ENCODE measurements around the gene IMPA2.
A peak's percentile ranks its signal among the peaks of the same experiment; 100 is the strongest.
"Not testable (repeated sequence)": the region's sequence is repeated elsewhere in the genome, so short reads cannot be mapped to it uniquely, and the experiment has no call there.

The IMPA2 gene

GRCh38 chr18:11963991-11964484, 17.3 kb upstream of the IMPA2 start:
- DNase-seq = no peak

- no peak for DNase-seq
These were observed 11.1 kb upstream of the IMPA2 start for GRCh38 chr18:11969904-11970835.

DNA sequence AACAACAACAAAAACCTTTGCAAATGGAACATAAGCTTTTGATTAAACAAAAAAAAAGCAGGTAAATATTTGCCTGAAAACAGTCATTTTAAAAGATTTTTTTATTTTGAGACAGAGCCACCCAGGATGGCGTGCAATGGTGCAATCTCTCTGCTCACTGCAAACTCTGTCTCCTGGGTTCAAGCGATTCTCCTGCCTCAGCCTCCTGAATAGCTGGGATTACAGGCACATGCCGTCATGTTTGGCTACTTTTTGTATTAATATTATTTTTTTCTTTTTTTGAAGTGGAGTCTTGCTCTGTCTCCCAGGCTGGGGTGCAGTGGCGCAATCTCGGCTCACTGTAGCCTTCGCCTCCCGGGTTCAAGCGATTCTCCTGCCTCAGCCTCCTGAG, 10.5 kb upstream of the IMPA2 start:
- not testable (repeated sequence) for DNase-seq

DNA sequence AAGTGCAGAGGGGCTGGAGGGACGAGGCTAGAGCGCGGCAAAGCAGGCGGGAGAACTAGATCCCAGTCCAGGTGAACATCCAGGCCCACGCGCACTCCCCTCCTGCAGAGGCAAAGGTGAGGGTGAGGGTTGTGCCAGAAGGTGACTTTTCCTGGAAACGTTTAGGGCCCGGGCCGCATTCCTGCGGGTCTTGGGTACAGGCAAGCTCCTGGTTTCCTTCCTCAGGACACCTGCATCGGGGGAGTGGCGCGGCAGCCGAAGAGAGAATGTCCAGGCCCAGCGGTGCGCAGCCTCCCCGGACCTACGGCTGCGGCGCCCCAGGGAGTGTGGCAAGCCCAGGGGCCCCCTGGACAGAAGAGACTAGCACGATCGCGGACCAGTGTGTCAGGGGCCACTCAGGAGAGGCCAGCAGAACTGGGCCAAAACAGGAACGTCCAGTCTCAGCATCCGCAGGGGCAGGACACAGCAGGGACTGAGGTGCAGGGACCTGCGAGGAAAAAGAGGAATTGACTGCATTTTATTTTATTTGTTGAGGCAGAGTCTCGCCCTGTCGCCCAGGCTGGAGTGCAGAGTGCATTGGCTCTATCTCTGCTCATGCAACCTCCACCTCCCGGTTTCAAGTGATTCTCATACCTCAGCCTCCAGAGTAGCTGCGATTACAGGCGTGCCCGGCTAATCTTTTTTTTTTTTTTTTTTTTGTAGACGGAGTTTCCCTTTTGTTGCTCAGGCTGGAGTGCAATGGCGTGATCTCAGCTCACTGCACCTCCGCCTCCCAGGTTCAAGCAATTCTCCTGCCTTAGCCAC, 8.7 kb upstream of the IMPA2 start:
- no peak for DNase-seq

GRCh38 chr18:11974741-11975325, 6.5 kb upstream of the IMPA2 start:
- DNase-seq = no peak

- DNase-seq = no peak
These were observed 5.6 kb upstream of the IMPA2 start for GRCh38 chr18:11975723-11976122.

- no peak for DNase-seq
These were observed 4.8 kb upstream of the IMPA2 start for GRCh38 chr18:11976315-11977152.

DNA sequence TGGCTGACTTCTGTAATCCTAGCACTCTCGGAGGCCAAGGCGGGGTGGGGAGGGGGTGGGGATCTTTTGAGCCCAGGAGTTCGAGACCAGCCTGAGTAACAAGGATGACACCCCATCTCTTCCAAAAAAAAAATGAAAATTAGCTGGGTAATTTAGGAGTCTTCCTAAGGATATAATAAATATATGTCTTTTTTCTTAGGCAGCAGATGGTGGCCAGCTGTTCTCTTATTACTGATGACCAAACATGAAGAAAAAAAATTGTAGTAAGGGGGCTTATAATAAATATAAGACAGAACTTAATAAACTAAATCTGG, 4.2 kb upstream of the IMPA2 start:
- DNase-seq = no peak

DNA sequence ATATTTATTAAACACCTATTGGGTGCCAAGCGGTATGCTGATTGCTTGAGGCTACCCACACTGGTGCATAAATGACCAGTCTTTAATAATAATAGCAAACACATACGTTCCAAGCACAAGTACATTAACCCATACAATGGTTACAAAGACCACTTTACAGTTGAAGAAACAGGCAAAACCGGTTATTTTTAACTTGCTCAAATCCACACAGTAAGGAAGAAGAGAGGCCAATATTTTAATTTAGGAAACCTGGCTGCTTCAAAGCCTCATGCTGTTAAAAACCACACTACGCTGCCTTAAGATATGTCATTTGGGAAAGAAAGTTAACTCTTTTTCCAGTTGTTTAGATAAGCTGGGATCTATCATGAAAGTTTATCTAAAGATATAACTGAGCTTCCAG, 2.4 kb upstream of the IMPA2 start:
- no peak for DNase-seq

DNA sequence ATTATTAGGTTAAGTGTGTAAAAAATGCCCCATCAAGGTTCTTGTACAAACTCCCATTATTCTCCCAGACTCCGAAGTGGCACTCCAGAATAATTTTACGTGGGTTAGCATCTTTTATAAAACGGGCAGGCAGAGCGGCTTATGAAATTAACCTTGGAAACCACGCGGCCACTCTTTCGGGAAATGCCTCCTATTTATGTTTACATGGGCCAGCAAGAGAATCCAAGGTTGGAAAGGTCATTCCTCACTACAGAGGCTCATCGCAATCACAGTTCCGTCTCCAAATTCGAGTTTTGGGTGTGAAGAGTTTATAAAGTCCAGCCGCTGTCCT, 1.2 kb upstream of the IMPA2 start:
- no peak for DNase-seq

DNA sequence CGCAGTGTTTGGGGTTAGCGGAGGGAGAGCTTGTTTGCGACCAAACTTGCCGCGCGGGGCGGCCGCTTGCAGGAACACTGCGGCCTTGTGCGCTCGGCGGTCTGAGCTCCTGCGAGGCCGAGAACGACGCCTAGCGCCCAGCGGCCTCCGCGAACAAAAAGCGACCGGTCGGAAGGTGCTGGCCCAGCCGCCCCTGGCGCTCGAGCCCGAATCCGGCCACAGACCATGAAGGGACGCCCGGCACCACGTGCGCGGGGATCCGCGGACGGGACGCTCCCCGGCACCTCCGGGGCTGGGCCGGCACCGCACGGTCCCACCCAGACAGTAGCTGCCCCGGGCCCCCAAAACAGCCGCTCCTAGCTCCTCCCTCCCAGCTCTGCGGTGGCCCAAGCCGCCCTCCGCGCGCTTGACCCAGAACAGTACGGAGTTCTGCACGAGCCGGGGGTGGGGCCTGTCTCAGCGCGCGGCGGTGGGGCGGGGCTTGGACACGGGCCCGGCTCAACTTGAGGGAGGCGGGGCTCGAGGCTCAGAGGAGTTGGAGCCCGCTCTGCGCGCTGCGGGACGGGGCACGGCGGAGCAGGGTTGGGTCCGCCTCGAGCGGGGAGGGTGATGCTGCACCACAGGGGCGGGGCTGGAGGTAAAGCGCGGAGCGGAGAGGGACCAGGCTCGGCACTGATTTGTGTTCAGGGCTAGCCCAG, 664 bp upstream of the IMPA2 start:
- peak; percentile 95 for DNase-seq

DNA sequence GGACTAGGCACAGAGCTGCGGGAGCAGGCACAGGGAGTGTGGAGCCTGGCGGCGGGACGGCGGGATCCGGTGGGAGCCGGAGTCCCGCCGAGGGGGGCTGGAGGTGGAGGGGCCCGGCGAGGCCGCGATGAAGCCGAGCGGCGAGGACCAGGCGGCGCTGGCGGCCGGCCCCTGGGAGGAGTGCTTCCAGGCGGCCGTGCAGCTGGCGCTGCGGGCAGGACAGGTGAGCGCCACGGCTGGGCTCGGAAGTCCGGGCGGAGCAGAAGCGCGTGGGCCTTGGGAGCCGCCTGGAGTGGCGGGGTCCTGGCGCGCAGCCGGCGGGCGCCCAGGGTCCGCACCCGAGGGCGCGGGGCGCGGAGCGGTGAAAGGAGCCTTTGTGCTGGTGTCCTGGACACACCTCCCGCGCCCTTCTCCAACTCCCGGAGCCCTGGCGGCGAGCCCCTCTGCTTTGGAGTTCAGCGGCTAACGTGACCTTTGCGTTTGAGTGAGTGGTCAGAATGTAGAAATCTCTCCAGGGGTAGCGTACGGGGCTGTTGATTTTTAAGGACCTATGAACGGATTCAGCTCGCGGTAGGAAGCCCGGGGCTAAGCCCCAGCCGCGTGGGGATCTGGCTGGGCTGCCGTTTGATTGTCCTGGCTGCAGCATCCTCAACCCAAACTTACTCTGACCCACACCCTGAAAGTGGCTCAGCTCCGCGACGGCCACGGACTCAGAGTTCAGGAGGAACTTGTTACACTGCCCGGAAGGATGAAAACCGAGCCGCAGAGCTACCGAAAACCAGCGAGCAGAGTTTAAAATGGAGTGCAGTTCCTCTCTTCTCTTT, 448 bp downstream of the IMPA2 start:
- peak; percentile 15 for DNase-seq

- DNase-seq = no peak
These were observed 1.7 kb downstream of the IMPA2 start for GRCh38 chr18:11982981-11983380.

DNA sequence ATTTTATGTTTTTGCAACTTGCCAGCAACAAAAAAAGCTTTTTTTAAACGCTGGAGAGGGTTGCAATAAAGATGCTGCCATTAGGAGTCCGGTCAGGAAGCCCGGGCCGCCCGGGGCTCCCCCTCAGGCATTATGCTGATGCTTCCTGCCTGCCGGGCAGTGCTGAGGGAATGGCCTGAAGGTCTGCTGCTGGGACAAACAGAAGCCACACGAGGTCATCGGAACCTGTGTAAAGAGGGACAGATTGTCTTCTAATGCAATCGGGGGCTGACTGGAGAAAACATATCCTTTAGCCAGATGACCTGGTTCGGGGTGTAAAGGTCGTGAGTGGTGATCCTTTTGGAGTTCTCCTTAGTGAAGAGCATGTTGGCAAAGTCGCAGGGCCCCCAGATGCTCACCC, 2.3 kb downstream of the IMPA2 start:
- DNase-seq = no peak

DNA sequence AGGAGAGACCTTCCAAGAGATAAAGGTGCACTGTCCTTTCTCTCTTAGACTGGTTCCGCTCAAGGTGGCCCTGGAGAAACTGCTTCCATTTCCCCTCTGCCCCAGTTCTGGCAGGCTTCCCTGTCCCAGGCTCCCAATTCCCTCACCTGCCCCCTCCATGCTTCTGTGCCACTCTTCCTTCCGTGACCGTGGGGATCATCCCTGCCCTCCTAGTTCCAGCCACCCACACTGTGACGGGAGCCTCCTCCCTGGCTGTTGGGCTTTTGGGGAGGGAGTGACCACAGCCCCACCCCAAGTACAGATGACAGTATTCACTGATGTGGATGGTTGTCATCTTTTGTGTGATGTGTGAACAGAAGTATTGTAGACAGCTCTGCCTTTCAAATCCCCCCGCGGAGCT, 2.8 kb downstream of the IMPA2 start:
- no peak for DNase-seq

- DNase-seq = no peak
These were observed 4.3 kb downstream of the IMPA2 start for GRCh38 chr18:11985586-11985985.

GRCh38 chr18:11986061-11986460, 4.8 kb downstream of the IMPA2 start:
- no peak for DNase-seq

GRCh38 chr18:11987527-11987926, 6.2 kb downstream of the IMPA2 start:
- DNase-seq = no peak

GRCh38 chr18:11989174-11989573, 7.9 kb downstream of the IMPA2 start:
- no peak for DNase-seq

DNA sequence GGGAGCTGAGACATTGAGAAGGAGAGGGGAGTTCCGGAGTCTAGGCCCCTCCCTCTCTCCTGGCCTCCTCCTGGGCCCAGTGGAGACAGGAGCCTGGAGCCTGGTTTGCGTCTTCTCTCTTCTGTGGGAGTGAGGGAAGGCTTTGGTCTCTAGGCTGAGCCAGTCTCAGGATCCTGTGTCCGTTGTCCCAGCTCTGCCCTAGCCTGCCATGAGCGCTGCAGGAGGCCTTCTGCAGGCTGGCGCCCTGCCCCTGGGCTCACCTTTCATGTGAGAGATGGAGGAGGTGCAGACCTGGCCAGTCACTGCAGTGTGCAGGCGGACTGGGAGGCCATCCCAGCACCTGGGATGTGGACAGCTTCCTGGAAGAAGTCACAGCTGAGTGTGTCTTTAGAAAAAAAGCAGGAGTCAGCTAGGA, 8.7 kb downstream of the IMPA2 start:
- no peak for DNase-seq

- no peak for DNase-seq
These were observed 9.2 kb downstream of the IMPA2 start for GRCh38 chr18:11990539-11990938.

Measured in stimulated activated CD4-positive, alpha-beta T cell treated with anti-CD3 and anti-CD28 coated beads, Interleukin-4, amount 100 ng/mL, for 1 hour (primary cell).